Activated T-cell treated with anti-CD3 and anti-CD28 coated beads, Interleukin-2, amount 50 U/mL, for 1 hour (primary cell): ENCODE data around the gene MYPOP.
"Not testable (repeated sequence)": the region's sequence is repeated elsewhere in the genome, so short reads cannot be mapped to it uniquely, and the experiment has no call there.

Experiments
- DNase-seq: peaks from one replicate; pipeline ENCODE4 v3.0.0-alpha.2; 2020

MYPOP gene

GRCh38 chr19:45906221-45906620 lies 3.8 kb upstream of the MYPOP start:
- no peak for DNase-seq

GRCh38 chr19:45905011-45905410 lies 2.6 kb upstream of the MYPOP start:
- DNase-seq: no peak

- DNase-seq: peak; percentile 100
These were observed 525 bp upstream of the MYPOP start for GRCh38 chr19:45902651-45903625.

GRCh38 chr19:45901432-45901911 lies 941 bp downstream of the MYPOP start:
- peak; percentile 52 for DNase-seq

DNA sequence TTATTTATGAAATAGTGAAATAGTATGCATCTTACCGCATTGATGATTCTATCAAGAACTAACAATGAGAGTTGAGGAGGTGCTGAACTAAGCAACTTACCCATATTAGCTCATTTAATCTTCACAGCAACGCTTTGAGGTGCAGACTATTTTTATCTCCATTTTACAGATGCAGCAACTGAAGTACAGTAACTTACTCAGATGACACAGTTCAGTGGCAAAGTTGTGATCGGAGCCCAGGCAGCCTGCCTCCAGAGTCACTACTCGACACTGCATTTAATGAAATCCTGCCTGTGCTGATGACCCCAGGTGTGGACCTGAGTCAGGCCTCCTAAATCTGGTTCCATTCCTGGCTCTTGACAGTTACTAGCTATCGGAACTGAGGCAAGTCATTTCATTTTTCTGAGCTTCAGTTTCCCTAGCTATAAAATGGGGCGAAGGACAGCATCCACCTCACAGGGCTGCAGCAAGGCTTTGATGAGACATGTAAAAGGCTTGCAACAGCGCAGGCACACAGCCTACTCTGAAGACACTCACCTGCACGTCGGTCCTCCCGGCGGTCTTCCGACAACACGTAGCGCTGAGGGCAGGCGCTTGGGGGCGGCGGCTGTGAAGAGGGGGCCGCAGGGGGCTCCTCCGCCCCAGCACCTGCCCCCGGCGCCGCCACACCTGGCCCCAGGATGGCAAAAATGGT lies 1.5 kb downstream of the MYPOP start:
- DNase-seq: no peak

GRCh38 chr19:45899919-45900589 lies 2.4 kb downstream of the MYPOP start:
- DNase-seq: no peak

- no peak for DNase-seq
These were observed 3.2 kb downstream of the MYPOP start for GRCh38 chr19:45899253-45899652.

DNA sequence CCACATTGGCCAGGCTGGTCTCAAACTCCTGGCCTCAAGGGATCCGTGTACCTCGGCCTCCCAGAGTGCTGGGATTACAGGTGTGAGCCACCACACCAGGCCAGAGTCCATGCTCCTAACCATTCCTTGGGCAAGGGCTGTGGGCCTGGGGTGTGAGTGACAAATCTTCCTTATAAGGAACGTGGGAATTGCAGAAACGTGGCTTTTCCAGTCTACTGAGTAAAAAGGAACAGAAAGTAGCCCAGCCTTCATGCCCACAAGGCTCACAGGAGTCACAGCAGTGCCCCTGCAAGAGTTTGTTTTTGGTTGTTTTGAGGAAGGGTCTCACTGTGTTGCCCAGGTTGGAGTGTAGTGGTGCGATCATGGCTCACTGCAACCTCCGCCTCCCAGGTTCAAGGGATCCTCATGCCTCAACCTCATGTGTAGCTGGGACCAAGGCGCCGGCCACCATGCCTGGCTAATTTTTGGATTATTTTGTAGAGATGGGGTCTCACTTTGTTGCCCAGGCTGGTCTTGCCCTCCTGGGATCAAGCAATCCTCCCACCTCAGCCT lies 5.1 kb downstream of the MYPOP start:
- no peak for DNase-seq

- not testable (repeated sequence) for DNase-seq
These were observed 6.3 kb downstream of the MYPOP start for GRCh38 chr19:45895983-45896599.

- no peak for DNase-seq
These were observed 6.9 kb downstream of the MYPOP start for GRCh38 chr19:45895519-45895972.

- no peak for DNase-seq
These were observed 11.5 kb downstream of the MYPOP start for GRCh38 chr19:45890877-45891276.

DNA sequence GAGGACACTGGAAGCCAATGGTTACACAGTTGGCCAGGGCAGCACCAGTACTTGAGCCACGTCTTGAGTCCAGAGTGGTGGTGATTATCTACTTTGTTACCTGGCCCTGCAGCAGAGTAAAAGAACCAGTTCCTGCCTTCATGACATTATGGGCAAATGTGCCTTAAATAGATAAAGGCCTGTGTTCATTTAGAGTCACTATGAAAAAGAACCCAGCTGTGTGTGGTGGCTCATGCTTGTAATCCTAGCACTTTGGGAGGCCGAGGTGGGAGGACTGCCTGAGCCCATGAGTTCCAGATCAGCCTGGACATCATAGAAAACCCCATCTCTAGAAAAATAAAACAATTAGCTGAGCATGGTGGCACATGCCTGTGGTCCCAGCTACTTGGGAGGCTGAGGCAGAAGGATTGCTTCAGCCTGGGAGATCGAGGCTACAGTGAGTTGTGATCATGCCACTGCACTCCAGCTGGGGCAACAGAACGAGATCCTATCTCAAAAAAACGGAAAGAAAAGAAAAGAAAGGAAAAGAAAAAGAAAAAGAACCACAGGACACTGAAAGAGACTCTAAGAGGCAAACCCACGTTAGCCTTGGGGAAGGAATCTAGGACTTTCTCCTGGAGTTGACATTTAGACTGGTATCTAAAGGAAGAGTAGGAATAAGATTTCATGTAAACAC lies 13.1 kb downstream of the MYPOP start:
- DNase-seq: no peak

- DNase-seq: no peak
These were observed 15.2 kb downstream of the MYPOP start for GRCh38 chr19:45887200-45887710.

DNA sequence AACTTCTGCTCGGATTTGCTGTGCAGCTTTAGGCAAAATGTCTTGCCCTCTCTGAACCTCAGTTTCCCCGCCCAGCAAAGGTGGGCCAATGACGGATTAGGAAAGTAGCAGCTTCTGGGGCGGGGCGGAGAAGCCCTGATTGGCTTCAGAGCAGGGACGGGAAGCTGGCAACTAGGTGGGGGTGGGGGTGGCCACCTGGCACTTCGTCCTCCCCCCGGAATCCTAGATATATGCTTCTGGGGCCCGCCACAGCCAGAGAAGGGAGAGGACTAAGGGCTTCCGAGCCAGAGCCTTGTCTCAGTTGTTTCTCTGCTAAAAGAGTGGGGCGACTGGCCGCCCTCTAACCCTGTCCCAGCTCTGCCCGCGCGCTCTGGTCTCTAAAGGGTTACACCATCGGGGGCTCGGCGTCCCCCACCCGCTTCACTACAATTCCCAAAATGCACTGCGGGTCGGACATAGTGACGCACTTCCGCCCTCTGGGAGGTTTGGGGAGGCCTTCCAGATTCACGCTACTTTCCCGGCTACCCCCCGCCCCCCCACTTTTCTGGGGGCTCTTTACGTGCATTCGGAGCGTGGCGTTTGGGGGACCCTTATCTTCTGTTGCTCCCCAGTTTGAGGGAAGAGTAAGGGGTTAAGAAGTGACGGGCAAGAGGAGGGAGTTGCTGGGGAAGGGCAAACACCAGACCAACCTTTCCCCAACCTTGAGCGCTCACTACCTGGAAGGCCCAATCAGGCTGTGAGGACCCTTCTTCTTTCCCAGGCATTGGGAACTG lies 15.8 kb downstream of the MYPOP start:
- DNase-seq: peak; percentile 88

DNA sequence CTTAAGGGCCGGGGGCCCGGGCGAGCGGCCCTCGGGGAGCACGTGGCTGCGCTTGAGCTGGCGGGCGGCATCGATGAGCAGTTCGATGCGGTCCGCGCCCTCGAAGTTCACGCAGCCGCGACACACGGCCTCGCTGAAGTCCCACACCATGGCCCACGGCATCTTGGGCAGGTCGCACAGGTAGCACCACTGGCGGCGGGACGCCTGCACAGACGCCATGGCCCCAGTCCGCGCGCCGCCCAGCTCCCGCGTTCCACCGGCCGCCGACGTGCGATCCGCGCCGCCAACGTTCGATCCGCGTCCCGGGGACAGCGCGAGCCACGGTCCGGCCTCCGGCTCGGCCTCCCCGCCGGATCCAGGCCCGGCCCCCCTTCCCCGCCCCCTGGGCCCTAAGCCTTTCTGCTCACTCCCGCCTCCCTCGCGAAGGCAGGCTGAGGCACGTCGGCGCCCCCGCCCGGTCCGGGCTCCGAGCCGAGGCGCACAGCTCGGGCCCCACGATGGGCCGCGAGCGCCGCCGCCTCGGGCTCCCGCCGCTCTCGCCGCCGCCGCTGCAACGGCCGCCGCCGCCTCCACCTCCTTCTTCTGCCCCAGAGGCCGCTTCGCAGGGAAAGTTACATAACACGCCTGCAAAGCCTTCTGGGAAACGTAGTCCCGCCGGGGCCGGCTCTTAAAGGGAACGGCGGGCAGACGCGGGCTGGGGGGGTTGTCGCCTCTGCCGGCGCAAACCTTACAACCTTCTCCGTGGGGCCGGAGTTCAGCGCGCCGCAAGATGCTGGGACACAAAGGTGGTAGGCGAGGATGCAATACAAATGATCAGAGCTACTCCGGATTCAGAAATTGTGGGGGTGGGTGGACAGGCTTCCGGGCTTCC lies 16.6 kb downstream of the MYPOP start, which contains the start of gene IRF2BP1:
TSS of gene IRF2BP1 (minus strand) at position 586 of the 871 bp plus-strand sequence. CDS start at position 219, 367 bp downstream.
- peak; percentile 89 for DNase-seq

- DNase-seq: no peak
These were observed 17.5 kb downstream of the MYPOP start for GRCh38 chr19:45884682-45885555.

DNA sequence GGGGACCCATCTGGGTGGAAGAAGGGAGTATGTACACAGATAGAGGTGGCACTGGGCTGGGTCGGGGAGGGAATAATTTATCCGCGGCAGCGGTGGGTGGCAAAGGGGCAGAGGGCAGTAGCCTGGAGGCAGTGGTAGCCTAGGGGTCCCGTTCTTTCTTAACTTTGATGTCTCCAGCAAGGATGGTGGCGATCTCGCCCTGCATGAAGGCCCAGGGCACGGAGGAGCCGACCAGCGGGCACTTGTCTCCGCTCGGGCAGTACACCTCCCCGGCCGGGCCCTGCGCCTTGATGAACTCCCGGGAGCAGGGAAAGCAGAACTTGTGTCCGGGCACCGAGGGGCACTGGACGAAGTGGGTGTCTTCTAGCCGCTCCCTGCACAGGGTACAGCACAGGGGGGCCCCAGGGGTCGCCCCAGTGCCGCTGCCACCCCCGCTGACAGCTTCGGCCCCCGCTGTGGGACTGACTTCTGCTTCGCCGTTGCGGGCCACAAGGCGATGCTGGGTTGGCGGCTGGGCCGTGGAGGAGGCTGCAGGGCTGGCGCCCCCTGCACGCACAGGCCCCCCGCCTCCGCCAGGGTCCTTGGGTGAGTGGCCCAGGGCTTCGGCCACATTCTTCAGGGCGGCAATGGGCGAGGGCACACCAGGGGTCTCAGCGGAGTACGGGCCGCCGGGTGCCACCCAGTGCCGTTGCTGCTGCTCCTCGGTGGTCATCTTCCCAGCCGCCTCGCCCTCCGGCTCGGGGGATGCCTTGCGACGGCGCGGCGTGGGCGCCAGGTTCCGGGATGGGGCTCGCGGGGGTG lies 18.3 kb downstream of the MYPOP start:
- no peak for DNase-seq

- peak; percentile 22 for DNase-seq
These were observed 18.9 kb downstream of the MYPOP start for GRCh38 chr19:45883586-45883880.
